NCI-H1092 treated with DMSO at 0.1 percent for 48 hours (cell line): ENCODE data around the gene AGPS.
A peak's percentile ranks its signal among the peaks of the same experiment; 100 is the strongest.
"Not testable (repeated sequence)": the region's sequence is repeated elsewhere in the genome, so short reads cannot be mapped to it uniquely, and the experiment has no call there.

Source experiments
- DNase-seq: peaks from one replicate; lab custom pipeline; 2025; lab: John Stamatoyannopoulos, UW

Gene AGPS

GRCh38 chr2:177392373-177393202, at the start of gene AGPS:
Gene AGPS (plus strand): TSS chr2:177392773. CDS start chr2:177392790, 17 bp downstream.
- DNase-seq = peak; percentile 59

- DNase-seq = no peak
These were observed 48.8 kb upstream of the AGPS start for GRCh38 chr2:177343773-177344172.

GRCh38 chr2:177344316-177344715, 48.3 kb upstream of the AGPS start:
- DNase-seq = no peak

GRCh38 chr2:177346192-177346591, 46.4 kb upstream of the AGPS start:
- no peak for DNase-seq

- no peak for DNase-seq
These were observed 45.0 kb upstream of the AGPS start for GRCh38 chr2:177347570-177347969.

GRCh38 chr2:177348118-177348654, 44.4 kb upstream of the AGPS start:
- no peak for DNase-seq

GRCh38 chr2:177348733-177349693, 43.6 kb upstream of the AGPS start:
- DNase-seq = no peak

- not testable (repeated sequence) for DNase-seq
These were observed 41.9 kb upstream of the AGPS start for GRCh38 chr2:177350624-177351023.

- not testable (repeated sequence) for DNase-seq
These were observed 41.5 kb upstream of the AGPS start for GRCh38 chr2:177351121-177351520.

- DNase-seq = no peak
These were observed 40.0 kb upstream of the AGPS start for GRCh38 chr2:177352441-177353186.

- no peak for DNase-seq
These were observed 39.4 kb upstream of the AGPS start for GRCh38 chr2:177353187-177353478.

- DNase-seq = not testable (repeated sequence)
These were observed 38.0 kb upstream of the AGPS start for GRCh38 chr2:177354541-177354940.

- no peak for DNase-seq
These were observed 36.7 kb upstream of the AGPS start for GRCh38 chr2:177355874-177356273.

GRCh38 chr2:177359836-177360595, 32.6 kb upstream of the AGPS start:
- no peak for DNase-seq

GRCh38 chr2:177362499-177362898, 30.1 kb upstream of the AGPS start:
- DNase-seq = no peak

- DNase-seq = no peak
These were observed 29.2 kb upstream of the AGPS start for GRCh38 chr2:177363332-177363731.

- DNase-seq = not testable (repeated sequence)
These were observed 26.8 kb upstream of the AGPS start for GRCh38 chr2:177365764-177366163.

- DNase-seq = not testable (repeated sequence)
These were observed 24.6 kb upstream of the AGPS start for GRCh38 chr2:177368023-177368422.

- DNase-seq = no peak
These were observed 13.2 kb upstream of the AGPS start for GRCh38 chr2:177379354-177379753.

GRCh38 chr2:177380181-177380580, 12.4 kb upstream of the AGPS start:
- DNase-seq = no peak

GRCh38 chr2:177383935-177384334, 8.6 kb upstream of the AGPS start:
- no peak for DNase-seq
